Fibroblast of villous mesenchyme (primary cell): ENCODE data around the gene KRTAP2-1. TPM values are rescaled to one million over a fixed set of nuclear protein-coding genes. Genes with fewer than 3 reads are reported as not detected.

Experiments used
- DNase-seq: peaks from one replicate; pipeline ENCODE4 v3.0.0-alpha.2; 2010; ENCODE audit warnings: low read depth
- H3K4me3 ChIP-seq: 2 replicates; pipeline ENCODE4 v1.5.1; 2011; ENCODE audit warnings: low read depth, mild to moderate bottlenecking, low read length
- CTCF ChIP-seq: IDR thresholded peaks from 2 replicates; pipeline ENCODE4 v1.5.1; 2012; ENCODE audit warnings: low read depth, mild to moderate bottlenecking, low read length; ENCODE audit not compliant: insufficient read depth
- total RNA-seq: library from RNA; depleted of rRNA; stranded (reverse); fragments of >200 nt; gene quantifications from 2 replicates; pipeline ENCODE4 v1.2.3, GENCODE V29; 2012

The KRTAP2-1 gene
- total RNA-seq, 1 donor: not detected

DNA sequence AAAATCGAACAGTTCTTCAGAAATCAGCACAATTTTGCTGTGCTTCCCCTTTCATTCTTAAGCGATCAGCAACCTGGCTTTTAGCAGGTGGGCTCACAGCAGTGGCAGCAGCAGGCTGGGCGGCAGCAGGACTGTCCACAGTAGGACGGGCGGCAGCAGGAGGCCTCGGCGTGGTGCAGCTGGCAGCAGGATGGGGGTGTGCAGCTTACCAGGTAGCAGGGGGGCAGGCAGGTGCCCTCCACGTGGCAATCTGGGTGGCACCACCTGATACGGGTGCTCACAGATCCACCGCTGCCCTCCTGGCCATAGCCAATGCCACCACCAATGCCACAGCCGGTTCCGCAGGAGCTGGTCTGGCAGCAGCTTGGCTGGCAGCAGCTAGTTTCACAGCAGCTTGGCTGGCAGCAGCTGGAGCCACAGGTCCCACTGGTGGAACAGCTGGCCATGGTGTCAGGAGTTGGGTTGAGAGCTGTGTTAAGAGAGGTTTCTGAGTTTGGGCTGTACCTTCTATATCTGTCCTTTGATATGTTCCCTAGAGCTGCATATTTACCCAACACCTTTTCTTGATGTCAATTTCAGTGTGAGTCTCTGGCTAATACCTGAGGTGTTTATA lies 17.4 kb downstream of the KRTAP2-1 start, which contains the start of gene KRTAP1-4:
Gene KRTAP1-4 (minus strand): TSS at position 563 of the 613 bp plus-strand sequence. CDS start 117 bp downstream, at position 446.
- DNase-seq: no peak
- TF ChIP-seq CTCF: no peak
- H3K4me3 ChIP-seq: no peak within 1 kb of the TSS

GRCh38 chr17:41026715-41027471 lies 20.2 kb downstream of the KRTAP2-1 start, which contains the start of gene KRTAP1-5:
Gene KRTAP1-5, minus strand, starts transcription at chr17:41027208. Its CDS starts 53 bp downstream, at chr17:41027155.
- peak; percentile 92 for DNase-seq
- H3K4me3 ChIP-seq: no peak within 1 kb of the TSS
- no peak for TF ChIP-seq CTCF

GRCh38 chr17:41024697-41025096 lies 22.4 kb downstream of the KRTAP2-1 start:
- no peak for TF ChIP-seq CTCF
- H3K4me3 ChIP-seq: no peak overlapping the region
- peak; percentile 46 for DNase-seq

- H3K4me3 ChIP-seq: no peak overlapping the region
- TF ChIP-seq CTCF: no peak
- DNase-seq: no peak
These were observed 26.8 kb downstream of the KRTAP2-1 start for GRCh38 chr17:41020336-41020735.

GRCh38 chr17:41019415-41019814 lies 27.7 kb downstream of the KRTAP2-1 start:
- TF ChIP-seq CTCF: no peak
- H3K4me3 ChIP-seq: no peak overlapping the region
- no peak for DNase-seq

DNA sequence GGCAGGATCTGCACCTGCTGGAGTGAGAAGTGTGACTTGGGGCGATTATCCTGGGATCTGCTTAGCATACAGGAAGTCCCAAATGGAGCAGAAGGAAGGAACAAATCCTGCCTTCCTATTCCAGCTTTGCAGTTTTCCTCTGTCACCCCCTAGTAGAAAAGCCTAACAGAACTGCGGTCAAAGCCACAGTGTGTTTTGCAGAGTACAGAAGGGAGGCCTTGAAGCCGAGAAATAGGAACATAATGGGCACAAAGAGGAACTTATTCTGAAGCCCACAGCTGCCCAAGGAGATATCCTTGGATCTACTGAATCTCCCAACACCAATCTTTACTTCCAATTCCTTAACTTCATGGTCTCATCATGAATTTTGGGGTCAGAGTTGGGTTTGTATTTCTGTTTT lies 28.6 kb downstream of the KRTAP2-1 start:
- H3K4me3 ChIP-seq: no peak overlapping the region
- no peak for TF ChIP-seq CTCF

More for the DNA sequence above, 28.6 kb downstream of the KRTAP2-1 start:
- DNase-seq: no peak
